ENCODE data around the gene IRF3. TPM values are rescaled to one million over a fixed set of nuclear protein-coding genes. Genes with fewer than 3 reads are reported as not detected.

IRF3 gene
- total RNA-seq, 1 donor from 2014 or later, result 76.1 TPM

- peaks cover 16% of the 10 kb centered on the region for H3K36me3 Mint-ChIP-seq (ENCODE audit: low read depth, unreplicated experiment)
- H3K27ac Mint-ChIP-seq (ENCODE audit: unreplicated experiment), result peak overlapping the region; percentile 80
Measured at GRCh38 chr19:49666120-49666444, 425 bp upstream of the IRF3 start.

GRCh38 chr19:49665036-49665350, 664 bp downstream of the IRF3 start:
- Mint-ChIP-seq H3K36me3 (ENCODE audit: low read depth, unreplicated experiment) (peaks cover 23% of the 10 kb centered on the region), H3K4me3 (ENCODE audit: unreplicated experiment) (peak overlapping the region; percentile 97), H3K27ac (ENCODE audit: unreplicated experiment) (peak overlapping the region; percentile 80), H3K27me3 (ENCODE audit: unreplicated experiment) (peaks cover 28% of the 10 kb centered on the region), H3K4me1 (ENCODE audit: unreplicated experiment) (peaks cover 17% of the 10 kb centered on the region), H3K9me3 (ENCODE audit: unreplicated experiment) (no peaks in the 10 kb centered on the region)
- no peak for TF ChIP-seq CTCF (IDR thresholded peaks at IDR 0.05; ENCODE audit: unreplicated experiment)
- DNase-seq (ENCODE audit: low spot score), result no peak

More at GRCh38 chr19:49666120-49666444, 425 bp upstream of the IRF3 start:
- no peak for TF ChIP-seq CTCF (IDR thresholded peaks at IDR 0.05; ENCODE audit: unreplicated experiment)
- no peak for DNase-seq (ENCODE audit: low spot score)
- Mint-ChIP-seq H3K4me1 (ENCODE audit: unreplicated experiment) (peaks cover 17% of the 10 kb centered on the region), H3K9me3 (ENCODE audit: unreplicated experiment) (no peaks in the 10 kb centered on the region), H3K27me3 (ENCODE audit: unreplicated experiment) (peaks cover 26% of the 10 kb centered on the region), H3K4me3 (ENCODE audit: unreplicated experiment) (peak overlapping the region; percentile 97)

- peaks cover 23% of the 10 kb centered on the region for H3K36me3 Mint-ChIP-seq (ENCODE audit: low read depth, unreplicated experiment)
- no peaks in the 10 kb centered on the region for H3K9me3 Mint-ChIP-seq (ENCODE audit: unreplicated experiment)
- TF ChIP-seq CTCF (IDR thresholded peaks at IDR 0.05; ENCODE audit: unreplicated experiment), result no peak
- peaks cover 17% of the 10 kb centered on the region for H3K4me1 Mint-ChIP-seq (ENCODE audit: unreplicated experiment)
- peak; percentile 95 for DNase-seq (ENCODE audit: low spot score)
- H3K27me3 Mint-ChIP-seq (ENCODE audit: unreplicated experiment), result peaks cover 27% of the 10 kb centered on the region
- peak overlapping the region; percentile 97 for H3K4me3 Mint-ChIP-seq (ENCODE audit: unreplicated experiment)
- peak overlapping the region; percentile 93 for H3K27ac Mint-ChIP-seq (ENCODE audit: unreplicated experiment)
Measured at GRCh38 chr19:49664171-49665035, 1.3 kb downstream of the IRF3 start.

GRCh38 chr19:49663224-49663623, 2.4 kb downstream of the IRF3 start:
- no peak for DNase-seq (ENCODE audit: low spot score)
- H3K4me1 Mint-ChIP-seq (ENCODE audit: unreplicated experiment), result peaks cover 17% of the 10 kb centered on the region
- no peaks in the 10 kb centered on the region for H3K9me3 Mint-ChIP-seq (ENCODE audit: unreplicated experiment)
- peaks cover 31% of the 10 kb centered on the region for H3K36me3 Mint-ChIP-seq (ENCODE audit: low read depth, unreplicated experiment)
- TF ChIP-seq CTCF (IDR thresholded peaks at IDR 0.05; ENCODE audit: unreplicated experiment), result no peak
- peaks cover 30% of the 10 kb centered on the region for H3K27me3 Mint-ChIP-seq (ENCODE audit: unreplicated experiment)
- H3K27ac Mint-ChIP-seq (ENCODE audit: unreplicated experiment), result peak overlapping the region; percentile 24
- peak overlapping the region; percentile 56 for H3K4me3 Mint-ChIP-seq (ENCODE audit: unreplicated experiment)

- Mint-ChIP-seq H3K9me3 (ENCODE audit: unreplicated experiment) (no peaks in the 10 kb centered on the region), H3K4me3 (ENCODE audit: unreplicated experiment) (no peak overlapping the region), H3K4me1 (ENCODE audit: unreplicated experiment) (peaks cover 17% of the 10 kb centered on the region), H3K36me3 (ENCODE audit: low read depth, unreplicated experiment) (peaks cover 36% of the 10 kb centered on the region), H3K27me3 (ENCODE audit: unreplicated experiment) (peaks cover 25% of the 10 kb centered on the region), H3K27ac (ENCODE audit: unreplicated experiment) (no peak overlapping the region)
- no peak for TF ChIP-seq CTCF (IDR thresholded peaks at IDR 0.05; ENCODE audit: unreplicated experiment)
- no peak for DNase-seq (ENCODE audit: low spot score)
Measured at GRCh38 chr19:49662011-49662410, 3.6 kb downstream of the IRF3 start.

All from endothelial cell (in vitro differentiated cells).